ENCODE data around the gene DPP9.
A peak's percentile ranks its signal among the peaks of the same experiment; 100 is the strongest.

- TF ChIP-seq CTCF (IDR thresholded peaks at IDR 0.05) = peak in 3 of 4 experiments; percentile 32 to 64 (median 56)
- TF ChIP-seq EP300 (IDR thresholded peaks at IDR 0.05) = no peak
- TF ChIP-seq POLR2AphosphoS5 (IDR thresholded peaks at IDR 0.05) = peak; percentile 71
- TF ChIP-seq POLR2A (IDR thresholded peaks at IDR 0.05) = peak; percentile 66 to 70
Measured at GRCh38 chr19:4723595-4724514, at the start of gene DPP9.

Measured in gastroesophageal sphincter (tissue), 3 donors.